Mesendoderm (in vitro differentiated cells): ENCODE results near the gene SEMA3C.

Experiments used
- DNase-seq: peaks from one replicate; pipeline ENCODE4 v3.0.0; 2013
- H2AK5ac ChIP-seq: 2 replicates; pipeline ENCODE4 v1.6.1; 2013; ENCODE audit warnings: low read length, inconsistent platforms
- H2BK120ac ChIP-seq: 2 replicates; pipeline ENCODE4 v1.6.1; 2013; ENCODE audit warnings: low read depth, mild to moderate bottlenecking, low read length, moderate library complexity, mixed read lengths
- H2BK15ac ChIP-seq: replicated peaks from 2 replicates; pipeline ENCODE4 v1.6.1; 2013; ENCODE audit warnings: low read depth, mild to moderate bottlenecking, moderate library complexity
- H2BK5ac ChIP-seq: 2 replicates; pipeline ENCODE4 v1.6.1; 2013; ENCODE audit warnings: low read length, inconsistent platforms
- H3K18ac ChIP-seq: 2 replicates; pipeline ENCODE4 v1.6.1; 2013; ENCODE audit warnings: mild to moderate bottlenecking, low read length, mixed read lengths
- H3K23ac ChIP-seq: one replicate; pipeline ENCODE4 v1.6.1; 2013; ENCODE audit warnings: low read length
- H3K27ac ChIP-seq: 2 replicates; pipeline ENCODE4 v1.5.1; 2013; ENCODE audit warnings: low read depth, mild to moderate bottlenecking, inconsistent platforms, low read length, moderate library complexity
- H3K27me3 ChIP-seq: 2 replicates; pipeline ENCODE4 v1.6.1; 2013; ENCODE audit warnings: low read length, control low read depth, mild to moderate bottlenecking, inconsistent platforms; ENCODE audit not compliant: insufficient read depth, poor library complexity
- H3K36me3 ChIP-seq: 2 replicates; pipeline ENCODE4 v1.6.1; 2013; ENCODE audit warnings: low read length, inconsistent platforms; ENCODE audit not compliant: control insufficient read depth, insufficient read depth
- H3K4ac ChIP-seq: one replicate; pipeline ENCODE4 v1.6.1; 2013; ENCODE audit warnings: low read depth, mild to moderate bottlenecking, low read length, moderate library complexity
- H3K4me1 ChIP-seq: 2 replicates; pipeline ENCODE4 v1.6.1; 2013; ENCODE audit warnings: low read depth, low read length, inconsistent platforms; ENCODE audit not compliant: control insufficient read depth
- H3K4me2 ChIP-seq: 2 replicates; pipeline ENCODE4 v1.6.1; 2013; ENCODE audit warnings: low read length
- H3K4me3 ChIP-seq: 2 replicates; pipeline ENCODE4 v1.5.1; 2013; ENCODE audit warnings: mild to moderate bottlenecking, low read length
- H3K56ac ChIP-seq: one replicate; pipeline ENCODE4 v1.6.1; 2013; ENCODE audit warnings: low read length
- H3K79me1 ChIP-seq: 2 replicates; pipeline ENCODE4 v1.6.1; 2013; ENCODE audit warnings: low read length, inconsistent platforms
- H3K79me2 ChIP-seq: 2 replicates; pipeline ENCODE4 v1.6.1; 2013; ENCODE audit warnings: mild to moderate bottlenecking, low read length; ENCODE audit not compliant: control insufficient read depth, insufficient read depth
- H3K9ac ChIP-seq: 2 replicates; pipeline ENCODE4 v1.6.1; 2013; ENCODE audit warnings: low read length, inconsistent platforms
- H4K5ac ChIP-seq: one replicate; pipeline ENCODE4 v1.6.1; 2013; ENCODE audit warnings: low read length
- H4K8ac ChIP-seq: one replicate; pipeline ENCODE4 v1.6.1; 2013; ENCODE audit warnings: low read depth, mild to moderate bottlenecking, control low read depth, low read length, moderate library complexity
- WGBS: extraction: QIAGEN DNeasy Blood & Tissue Kit; methylation state at CpG from one replicate; pipeline ENCODE4 v1.1.7; 2013; ENCODE audit warnings: low lambda C conversion rate, missing lambda C conversion rate; ENCODE audit not compliant: insufficient coverage; ENCODE audit errors: extremely low coverage; 5-methylcytosine and 5-hydroxymethylcytosine counted together

SEMA3C gene

GRCh38 chr7:80821771-80822319 is 97.0 kb downstream of the SEMA3C start:
- H2BK15ac ChIP-seq, result no peak overlapping the region
- no peak overlapping the region for H3K27ac ChIP-seq
- H2BK120ac ChIP-seq, result no peak overlapping the region
- WGBS, result no CpG with 5 or more reads among the region's 3 CpGs
- H3K4ac ChIP-seq, result no peak overlapping the region
- H2BK5ac ChIP-seq, result no peak overlapping the region
- H4K8ac ChIP-seq, result no peak overlapping the region
- H3K56ac ChIP-seq, result no peak overlapping the region
- no peak overlapping the region for H2AK5ac ChIP-seq
- H3K4me3 ChIP-seq, result no peak overlapping the region
- H3K4me2 ChIP-seq, result no peak overlapping the region
- H3K18ac ChIP-seq, result no peak overlapping the region
- no peaks in the 10 kb centered on the region for H3K79me1 ChIP-seq
- H3K79me2 ChIP-seq, result no peaks in the 10 kb centered on the region
- H3K27me3 ChIP-seq, result no peaks in the 10 kb centered on the region
- H4K5ac ChIP-seq, result no peak overlapping the region
- no peak for DNase-seq
- H3K4me1 ChIP-seq, result no peaks in the 10 kb centered on the region
- H3K9ac ChIP-seq, result no peak overlapping the region
- H3K36me3 ChIP-seq, result no peaks in the 10 kb centered on the region
- no peak overlapping the region for H3K23ac ChIP-seq

DNA sequence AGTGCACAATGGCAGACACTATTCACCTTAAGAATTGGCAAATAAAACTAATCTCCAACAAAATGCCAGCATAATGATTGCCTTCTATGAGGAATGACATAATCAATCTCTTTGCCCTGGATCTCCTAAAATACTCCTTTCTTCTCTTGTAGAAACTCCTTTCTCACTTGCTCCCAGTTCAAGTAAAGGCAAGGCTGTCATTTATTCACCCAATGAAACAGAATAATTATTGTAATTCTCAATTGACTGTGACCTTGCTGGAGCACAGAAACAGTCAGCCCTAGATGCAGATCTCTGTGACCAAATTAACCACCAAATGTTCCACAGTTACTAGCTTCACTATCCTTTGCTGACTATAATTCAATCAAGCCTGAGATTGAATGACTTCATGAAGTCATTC is 99.3 kb downstream of the SEMA3C start:
- no peak for DNase-seq
- H3K18ac ChIP-seq, result no peak overlapping the region
- no peaks in the 10 kb centered on the region for H3K36me3 ChIP-seq
- H3K56ac ChIP-seq, result no peak overlapping the region
- H2AK5ac ChIP-seq, result no peak overlapping the region
- no peak overlapping the region for H2BK5ac ChIP-seq
- no peaks in the 10 kb centered on the region for H3K4me1 ChIP-seq
- no peaks in the 10 kb centered on the region for H3K27me3 ChIP-seq
- H4K5ac ChIP-seq, result no peak overlapping the region
- no peak overlapping the region for H3K4me2 ChIP-seq
- H3K9ac ChIP-seq, result no peak overlapping the region
- H2BK15ac ChIP-seq, result no peak overlapping the region
- no peak overlapping the region for H3K27ac ChIP-seq
- no peak overlapping the region for H3K4ac ChIP-seq
- no peaks in the 10 kb centered on the region for H3K79me1 ChIP-seq
- H4K8ac ChIP-seq, result no peak overlapping the region
- H3K79me2 ChIP-seq, result no peaks in the 10 kb centered on the region
- no peak overlapping the region for H2BK120ac ChIP-seq
- H3K4me3 ChIP-seq, result no peak overlapping the region
- H3K23ac ChIP-seq, result no peak overlapping the region

DNA sequence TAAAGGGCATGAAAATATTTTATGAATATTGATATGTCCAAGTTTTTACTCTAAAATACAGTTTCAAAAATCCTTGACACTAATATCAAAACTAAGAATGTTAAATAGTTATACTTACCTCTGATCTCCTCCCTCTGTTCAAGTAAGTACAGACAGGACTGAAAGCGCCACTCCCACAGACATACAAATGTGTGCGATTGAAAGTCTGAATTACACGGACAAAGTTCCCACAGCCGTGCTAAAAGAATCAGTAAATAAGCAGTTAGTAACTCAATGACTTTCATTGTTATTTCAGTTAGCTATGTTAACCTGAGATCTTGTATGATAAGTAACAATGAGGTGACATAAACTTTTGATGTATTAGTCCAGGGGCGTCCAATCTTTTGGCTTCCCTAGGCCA is 100.7 kb downstream of the SEMA3C start:
- H3K27me3 ChIP-seq, result no peaks in the 10 kb centered on the region
- DNase-seq, result no peak

DNA sequence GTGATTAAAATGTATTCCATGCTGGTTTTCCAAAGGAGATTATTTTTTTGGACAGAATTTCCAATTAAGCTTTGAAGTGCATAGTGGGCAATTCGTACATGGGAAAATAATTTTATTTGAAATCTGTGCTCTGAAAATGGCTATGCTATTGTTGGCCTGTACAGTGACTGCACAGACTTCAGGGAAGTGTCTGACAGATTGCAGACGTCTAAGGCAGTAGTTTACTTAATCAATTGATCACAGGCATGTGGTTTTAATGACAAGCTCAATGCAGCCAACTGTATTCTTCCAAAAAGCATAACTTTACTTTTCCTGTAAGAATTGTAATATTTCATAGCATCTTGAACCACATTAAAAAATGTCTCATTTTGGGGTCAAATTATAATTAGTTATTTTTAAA is 102.0 kb downstream of the SEMA3C start:
- no CpG with 5 or more reads among the region's 2 CpGs for WGBS
- no peak overlapping the region for H4K5ac ChIP-seq
- H2BK5ac ChIP-seq, result no peak overlapping the region
- H3K27me3 ChIP-seq, result no peaks in the 10 kb centered on the region
- H3K4ac ChIP-seq, result no peak overlapping the region
- no peak overlapping the region for H2BK15ac ChIP-seq
- H3K79me2 ChIP-seq, result no peaks in the 10 kb centered on the region
- no peak overlapping the region for H3K56ac ChIP-seq
- H3K79me1 ChIP-seq, result no peaks in the 10 kb centered on the region
- no peak overlapping the region for H2AK5ac ChIP-seq
- H4K8ac ChIP-seq, result no peak overlapping the region
- H3K23ac ChIP-seq, result no peak overlapping the region
- H3K4me3 ChIP-seq, result no peak overlapping the region
- H3K4me2 ChIP-seq, result no peak overlapping the region
- H3K27ac ChIP-seq, result no peak overlapping the region
- H3K4me1 ChIP-seq, result no peaks in the 10 kb centered on the region
- no peak overlapping the region for H3K18ac ChIP-seq
- DNase-seq, result no peak
- no peaks in the 10 kb centered on the region for H3K36me3 ChIP-seq
- H3K9ac ChIP-seq, result no peak overlapping the region
- H2BK120ac ChIP-seq, result no peak overlapping the region

More for the DNA sequence above, 100.7 kb downstream of the SEMA3C start:
- Histone ChIP-seq H3K23ac (no peak overlapping the region), H3K79me2 (no peaks in the 10 kb centered on the region), H2BK5ac (no peak overlapping the region), H3K36me3 (no peaks in the 10 kb centered on the region), H2AK5ac (no peak overlapping the region), H3K4me2 (no peak overlapping the region), H3K79me1 (no peaks in the 10 kb centered on the region), H3K4ac (no peak overlapping the region), H4K8ac (no peak overlapping the region), H2BK120ac (no peak overlapping the region), H3K4me1 (no peaks in the 10 kb centered on the region), H3K9ac (no peak overlapping the region), H3K27ac (no peak overlapping the region), H3K4me3 (no peak overlapping the region), H2BK15ac (no peak overlapping the region), H3K18ac (no peak overlapping the region), H4K5ac (no peak overlapping the region), H3K56ac (no peak overlapping the region)
- WGBS, result no CpG with 5 or more reads among the region's 5 CpGs

GRCh38 chr7:80815733-80816132 is 103.1 kb downstream of the SEMA3C start:
- H3K79me1 ChIP-seq, result no peaks in the 10 kb centered on the region
- DNase-seq, result no peak
- H3K18ac ChIP-seq, result no peak overlapping the region
- H3K4me1 ChIP-seq, result no peaks in the 10 kb centered on the region
- no peak overlapping the region for H3K9ac ChIP-seq
- H3K79me2 ChIP-seq, result no peaks in the 10 kb centered on the region
- no peak overlapping the region for H4K8ac ChIP-seq
- H3K27me3 ChIP-seq, result no peaks in the 10 kb centered on the region
- no peak overlapping the region for H2AK5ac ChIP-seq
- no peak overlapping the region for H3K4me2 ChIP-seq
- H2BK15ac ChIP-seq, result no peak overlapping the region
- no peaks in the 10 kb centered on the region for H3K36me3 ChIP-seq
- H3K27ac ChIP-seq, result no peak overlapping the region
- H2BK120ac ChIP-seq, result no peak overlapping the region
- no peak overlapping the region for H3K4me3 ChIP-seq
- H3K23ac ChIP-seq, result no peak overlapping the region
- H3K4ac ChIP-seq, result no peak overlapping the region
- no CpG with 5 or more reads among the region's 1 CpG for WGBS
- no peak overlapping the region for H2BK5ac ChIP-seq
- no peak overlapping the region for H3K56ac ChIP-seq
- H4K5ac ChIP-seq, result no peak overlapping the region

DNA sequence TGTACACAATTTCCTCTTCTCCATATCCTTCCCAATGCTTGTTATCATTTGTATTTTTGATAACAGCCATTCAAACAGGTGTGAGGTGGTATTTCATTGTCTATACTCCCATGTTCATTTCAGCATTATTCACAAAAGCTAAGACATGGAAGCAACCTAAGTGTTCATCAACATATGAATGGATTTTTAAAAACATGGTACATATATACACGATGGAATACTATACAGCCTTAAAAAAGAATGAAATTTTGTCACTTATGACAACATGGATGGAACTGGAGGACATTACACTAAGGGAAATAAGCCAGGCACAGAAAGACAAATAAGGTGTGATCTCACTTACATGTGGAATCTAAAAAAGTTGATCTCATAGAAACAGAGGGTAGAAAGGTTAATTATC is 109.3 kb downstream of the SEMA3C start:
- H3K79me1 ChIP-seq, result no peaks in the 10 kb centered on the region
- H3K4me3 ChIP-seq, result no peak overlapping the region
- H4K8ac ChIP-seq, result no peak overlapping the region
- no peak overlapping the region for H3K9ac ChIP-seq
- H2BK120ac ChIP-seq, result no peak overlapping the region
- no peak overlapping the region for H3K23ac ChIP-seq
- no peak overlapping the region for H2BK15ac ChIP-seq
- no peaks in the 10 kb centered on the region for H3K4me1 ChIP-seq
- H3K79me2 ChIP-seq, result no peaks in the 10 kb centered on the region
- no peak for DNase-seq
- H3K36me3 ChIP-seq, result no peaks in the 10 kb centered on the region
- no peak overlapping the region for H3K4me2 ChIP-seq
- no CpG with 5 or more reads among the region's 1 CpG for WGBS
- no peaks in the 10 kb centered on the region for H3K27me3 ChIP-seq
- no peak overlapping the region for H2AK5ac ChIP-seq
- H3K4ac ChIP-seq, result no peak overlapping the region
- no peak overlapping the region for H2BK5ac ChIP-seq
- H4K5ac ChIP-seq, result no peak overlapping the region
- H3K18ac ChIP-seq, result no peak overlapping the region
- H3K56ac ChIP-seq, result no peak overlapping the region
- no peak overlapping the region for H3K27ac ChIP-seq
